H1 (cell line): ENCODE results near the gene HSPBP1. TPM values are rescaled to one million over a fixed set of nuclear protein-coding genes. Genes with fewer than 3 reads are reported as not detected.
"Not testable (repeated sequence)": the region's sequence is repeated elsewhere in the genome, so short reads cannot be mapped to it uniquely, and the experiment has no call there.

Experiments used
- CTCF ChIA-PET: fragments of 300-600 bp; sonication (Branson Sonifier 250); formaldehyde crosslinking; loops from one replicate; lab custom pipeline; 2021; ENCODE audit not compliant: partially characterized antibody; lab: Charles Lee
- POLR2A ChIA-PET: fragments of 300-600 bp; sonication (Branson Sonifier 250); formaldehyde crosslinking; loops from one replicate; lab custom pipeline; 2021; ENCODE audit warnings: inconsistent platforms; ENCODE audit not compliant: partially characterized antibody; lab: Charles Lee
- DNase-seq, 2 experiments: peaks; one replicate each; pipeline versions ENCODE4 v3.0.0 to v3.0.0-alpha.2; 2010 to 2022; ENCODE audit warnings: low spot score in 2 of 2, low read depth in 1 of 2, mixed read lengths in 1 of 2
- FAIRE-seq: peaks from 2 replicates; lab custom pipeline; 2011; peaks lifted over from hg19 to GRCh38; lab: Jason Lieb, UNC
- H2AFZ ChIP-seq: 2 replicates; pipeline ENCODE4 v1.8.1; 2012; ENCODE audit warnings: low read length, inconsistent platforms
- H2AK5ac ChIP-seq: 2 replicates; pipeline ENCODE4 v1.6.1; 2013; ENCODE audit warnings: low read depth, low read length
- H2BK120ac ChIP-seq: replicated peaks from 2 replicates; pipeline ENCODE3; 2013; ENCODE audit warnings: low read depth, low read length, inconsistent platforms
- H2BK12ac ChIP-seq: 2 replicates; pipeline ENCODE4 v1.6.1; 2013; ENCODE audit warnings: low read depth, low read length
- H2BK15ac ChIP-seq: 2 replicates; pipeline ENCODE4 v1.6.1; 2013; ENCODE audit warnings: low read length
- H2BK20ac ChIP-seq: 2 replicates; pipeline ENCODE4 v1.6.1; 2013; ENCODE audit warnings: low read length
- H2BK5ac ChIP-seq: 2 replicates; pipeline ENCODE4 v1.6.1; 2013; ENCODE audit warnings: low read depth, low read length
- H3K14ac ChIP-seq: 2 replicates; pipeline ENCODE4 v1.6.1; 2013; ENCODE audit warnings: inconsistent platforms; ENCODE audit not compliant: insufficient read length
- H3K18ac ChIP-seq: 2 replicates; pipeline ENCODE4 v1.6.1; 2013; ENCODE audit warnings: low read length; ENCODE audit errors: extremely low read depth
- H3K23ac ChIP-seq: 2 replicates; pipeline ENCODE4 v1.6.1; 2013; ENCODE audit warnings: inconsistent platforms; ENCODE audit not compliant: insufficient read length
- H3K23me2 ChIP-seq: 2 replicates; pipeline ENCODE4 v1.6.1; 2013; ENCODE audit warnings: low read depth, low read length
- H3K27ac ChIP-seq: 2 replicates; pipeline ENCODE4 v1.6.1; 2011; ENCODE audit warnings: low read depth, low read length, inconsistent platforms
- H3K27me3 ChIP-seq, 4 experiments: replicated peaks in 1 of 4; 1 replicate in 1 of 4; 2 replicates in 3 of 4; pipeline versions ENCODE4 v1.6.1 to v1.8.1; 2011 to 2013; ENCODE audit warnings: low read length in 3 of 4, mild to moderate bottlenecking in 3 of 4, inconsistent platforms in 2 of 4, mixed read lengths in 2 of 4, moderate library complexity in 1 of 4; ENCODE audit not compliant: control insufficient read depth in 3 of 4, insufficient read depth in 3 of 4; ENCODE audit errors: extremely low read depth in 1 of 4
- H3K36me3 ChIP-seq, 4 experiments: 2 replicates each; pipeline versions ENCODE4 v1.6.1 to v1.8.1; 2011 to 2013; ENCODE audit warnings: mild to moderate bottlenecking in 4 of 4, low read length in 3 of 4, moderate library complexity in 2 of 4, control low read depth in 1 of 4, inconsistent platforms in 1 of 4; ENCODE audit not compliant: insufficient read depth in 4 of 4, control insufficient read depth in 2 of 4
- H3K4ac ChIP-seq: replicated peaks from 2 replicates; pipeline ENCODE3; 2013; ENCODE audit warnings: low read length, low read depth, mixed read lengths, inconsistent platforms; ENCODE audit not compliant: insufficient read length
- H3K4me1 ChIP-seq, 4 experiments: replicated peaks in 1 of 4; 1 replicate in 1 of 4; 2 replicates in 3 of 4; pipeline versions ENCODE4 v1.6.1 to v1.8.1; 2011 to 2013; ENCODE audit warnings: low read length in 3 of 4, inconsistent platforms in 2 of 4, mixed read lengths in 1 of 4; ENCODE audit not compliant: insufficient read depth in 4 of 4, control insufficient read depth in 3 of 4
- H3K4me2 ChIP-seq, 2 experiments: 2 replicates each; pipeline versions ENCODE4 v1.6.1 to v1.8.1; 2011 to 2013; ENCODE audit warnings: low read depth in 2 of 2, low read length in 2 of 2, control low read depth in 1 of 2, inconsistent platforms in 1 of 2, mild to moderate bottlenecking in 1 of 2; ENCODE audit not compliant: insufficient read depth in 1 of 2
- H3K4me3 ChIP-seq, 4 experiments: fragments of 200-600, 300-600 bp in 1 of 4; sonication (generic), shearing (Covaris generic), sonication (Bioruptor Twin) in 1 of 4; 2 replicates each; pipeline versions ENCODE4 v1.5.1 to v1.8.1; 2011 to 2016; ENCODE audit warnings: low read length in 4 of 4, low read depth in 3 of 4, control low read depth in 2 of 4, inconsistent platforms in 2 of 4, mild to moderate bottlenecking in 2 of 4, mixed read lengths in 1 of 4, moderate library complexity in 1 of 4; ENCODE audit not compliant: insufficient read depth in 2 of 4; ENCODE audit errors: extremely low read depth in 1 of 4
- H3K56ac ChIP-seq: replicated peaks from 2 replicates; pipeline ENCODE3; 2013; ENCODE audit warnings: low read depth, mild to moderate bottlenecking, mixed read lengths, low read length, inconsistent platforms; ENCODE audit not compliant: insufficient read length
- H3K79me1 ChIP-seq: 2 replicates; pipeline ENCODE4 v1.6.1; 2013; ENCODE audit warnings: low read depth, low read length, control low read depth
- H3K79me2 ChIP-seq, 2 experiments: 2 replicates each; pipeline versions ENCODE4 v1.6.1 to v1.8.1; 2012 to 2013; ENCODE audit warnings: low read length in 2 of 2, mild to moderate bottlenecking in 2 of 2, inconsistent platforms in 1 of 2; ENCODE audit not compliant: insufficient read depth in 2 of 2, control insufficient read depth in 1 of 2
- H3K9ac ChIP-seq, 4 experiments: replicated peaks in 1 of 4; 1 replicate in 1 of 4; 2 replicates in 3 of 4; pipeline versions ENCODE4 v1.6.1 to v1.8.1; 2011 to 2013; ENCODE audit warnings: low read depth in 3 of 4, low read length in 3 of 4, control low read depth in 2 of 4, mild to moderate bottlenecking in 2 of 4, moderate library complexity in 2 of 4, inconsistent platforms in 1 of 4; ENCODE audit errors: extremely low read depth in 1 of 4
- H3K9me3 ChIP-seq, 2 experiments: 2 replicates each; pipeline versions ENCODE4 v1.6.1 to v1.8.1; 2012 to 2013; ENCODE audit warnings: mild to moderate bottlenecking in 2 of 2, moderate library complexity in 2 of 2, control low read depth in 1 of 2, inconsistent platforms in 1 of 2, low read depth in 1 of 2, low read length in 1 of 2, mixed read lengths in 1 of 2; ENCODE audit not compliant: insufficient read depth in 2 of 2
- H4K20me1 ChIP-seq, 2 experiments: replicated peaks in 1 of 2; 2 replicates each; pipeline versions ENCODE3 to v1.8.1; 2011 to 2013; ENCODE audit warnings: inconsistent platforms in 2 of 2, low read length in 2 of 2, mild to moderate bottlenecking in 1 of 2; ENCODE audit not compliant: insufficient read depth in 2 of 2, control insufficient read depth in 1 of 2
- H4K5ac ChIP-seq: 2 replicates; pipeline ENCODE4 v1.6.1; 2013; ENCODE audit warnings: low read length, low read depth, mixed read lengths, inconsistent platforms; ENCODE audit not compliant: insufficient read length
- H4K8ac ChIP-seq: 2 replicates; pipeline ENCODE4 v1.8.0; 2013; ENCODE audit warnings: mild to moderate bottlenecking, moderate library complexity, low read length, inconsistent platforms; ENCODE audit not compliant: insufficient read depth; ENCODE audit errors: extremely low read depth
- H4K91ac ChIP-seq: replicated peaks from 2 replicates; pipeline ENCODE3; 2013; ENCODE audit warnings: low read length, mixed read lengths, inconsistent platforms; ENCODE audit not compliant: insufficient read length
- RFX5 ChIP-seq: IDR thresholded peaks from 2 replicates; pipeline ENCODE4 v1.6.1; 2011; ENCODE audit warnings: low read depth, low read length, improper control_type of control experiment, borderline replicate concordance
- WGBS, 2 experiments: shearing (Covaris generic) in 1 of 2; methylation state at CpG; one replicate each; pipeline versions ENCODE4 v1.1.6 to v1.1.7; 2013 to 2015; ENCODE audit warnings: low lambda C conversion rate in 2 of 2, mixed read lengths in 2 of 2, inconsistent platforms in 1 of 2, low coverage in 1 of 2, missing lambda C conversion rate in 1 of 2; ENCODE audit not compliant: insufficient replicate concordance in 2 of 2, insufficient coverage in 1 of 2, insufficient read length in 1 of 2; ENCODE audit errors: extremely low coverage in 1 of 2, missing lambda C conversion rate in 1 of 2; 5-methylcytosine and 5-hydroxymethylcytosine counted together
- polyA plus RNA-seq, 7 experiments: library from polyadenylated mRNA; depleted of rRNA in 3 of 7; stranded (reverse) in 5 of 7; unstranded in 2 of 7; fragments of >200 nt in 5 of 7; fragments of 200-250 nt in 2 of 7; gene quantifications; 1 replicate in 5 of 7; 2 replicates in 1 of 7; 4 replicates in 1 of 7; pipeline versions ENCODE4 v1.2.1 to v1.2.3, GENCODE V29; 2011 to 2013; ENCODE audit warnings: missing spikeins in 2 of 7, mixed read lengths in 2 of 7
- total RNA-seq: library from RNA; stranded (reverse); fragmentation: NEBNext Ultra II Directional; extraction: Animal tissue kit (Norgen Biotek cat#: 25700); gene quantifications from 2 replicates; pipeline ENCODE4 v1.2.1, GENCODE V29; 2021

The HSPBP1 gene
- total and polyA plus RNA-seq, 2 of the 8 experiments (the other 6 are each of a cell fraction or from before 2014, with no cell fraction given): 63.4 to 100 TPM

DNA sequence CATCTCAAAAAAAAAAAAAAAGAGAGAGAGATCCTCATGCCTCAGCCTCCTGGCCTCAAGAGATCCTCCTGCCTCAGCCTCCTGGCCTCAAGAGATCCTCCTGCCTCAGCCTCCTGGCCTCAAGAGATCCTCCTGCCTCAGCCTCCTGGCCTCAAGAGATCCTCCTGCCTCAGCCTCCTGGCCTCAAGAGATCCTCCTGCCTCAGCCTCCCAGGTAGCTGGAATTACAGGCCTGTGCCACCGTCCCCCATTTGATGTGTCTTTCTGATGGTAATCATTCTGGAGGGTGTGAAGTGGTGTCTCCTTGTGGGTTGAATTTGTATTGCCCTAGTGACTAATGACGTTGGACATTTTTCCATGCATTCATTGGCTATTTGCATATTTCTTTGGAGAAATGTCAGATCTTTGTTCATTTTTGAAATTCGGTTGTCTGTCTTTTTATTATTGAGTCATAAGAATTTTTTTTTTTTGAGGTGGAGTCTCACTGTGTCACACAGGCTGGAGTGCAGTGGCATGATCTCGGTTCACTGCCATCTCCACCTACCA is 48.9 kb upstream of the HSPBP1 start:
- DNase-seq, H3K14ac ChIP-seq, H3K4me3 ChIP-seq, H4K8ac ChIP-seq, H3K9ac ChIP-seq, H3K27me3 ChIP-seq, H2BK20ac ChIP-seq, H3K4me2 ChIP-seq, H3K36me3 ChIP-seq, H3K4ac ChIP-seq, H2BK15ac ChIP-seq, CTCF ChIA-PET, H3K79me2 ChIP-seq, H2AFZ ChIP-seq, FAIRE-seq, H2BK120ac ChIP-seq, H3K18ac ChIP-seq, H2BK5ac ChIP-seq, H2BK12ac ChIP-seq, H4K91ac ChIP-seq, H3K79me1 ChIP-seq, H4K20me1 ChIP-seq, H3K27ac ChIP-seq, H3K23ac ChIP-seq, H3K23me2 ChIP-seq, H3K4me1 ChIP-seq, H4K5ac ChIP-seq, H3K9me3 ChIP-seq, H3K56ac ChIP-seq, H2AK5ac ChIP-seq: not testable (repeated sequence)
- POLR2A ChIA-PET: interaction anchor here (0.7 to 2.1 kb wide), 3 partner anchors 17 to 79 kb away, joined by 3 to 5 read pairs (median 3); partner anchors contain the start of gene UBE2S
- 95% methylated on average over 4 of the region's 4 CpGs; no CpG with 5 or more reads in 1 of the 2 experiments for WGBS, 2 experiments
- TF ChIP-seq RFX5: peak; percentile 45; the same call in 1 of the 2 replicates
